HepG2 (cell line): Measurements from ENCODE around the gene LRRN2. TPM values are rescaled to one million over a fixed set of nuclear protein-coding genes. Genes with fewer than 3 reads are reported as not detected.

ENCODE experiments used
- ATAC-seq: fragments of 200-7000 bp; cut with Tn5 transposase; 3 replicates; pipeline ENCODE4 v1.9.1; 2020; ENCODE audit warnings: mild to moderate bottlenecking, moderate library complexity
- BruUV-seq: library from RNA; stranded (reverse); fragments of 400-500 nt; replicated peaks from 2 replicates; lab custom pipeline; 2021; lab: Mats Ljungman, UMichigan
- CTCF ChIA-PET: fragments of 300-600 bp; formaldehyde crosslinking; extraction: SDS; loops from one replicate; lab custom pipeline; 2021; ENCODE audit warnings: low total read pairs, inconsistent platforms, low intra/inter-chr PET ratio; lab: Yijun Ruan, JAX
- POLR2A ChIA-PET: fragments of 350-600 bp; sonication (Branson Sonifier 250); formaldehyde crosslinking; loops from one replicate; lab custom pipeline; 2020; ENCODE audit warnings: antibody characterized with exemption, inconsistent platforms; lab: Yijun Ruan, JAX
- DNase-seq: peaks from one replicate; pipeline ENCODE4 v3.0.0-alpha.2; 2015; ENCODE audit warnings: low spot score
- FAIRE-seq: peaks from 3 replicates; lab custom pipeline; 2011; peaks lifted over from hg19 to GRCh38; lab: Jason Lieb, UNC
- H2AFZ ChIP-seq: one replicate; pipeline ENCODE4 v1.6.1; 2011; ENCODE audit warnings: low read length, inconsistent platforms
- H3K27ac ChIP-seq: fragments of 300-600 bp; 3 replicates; pipeline ENCODE4 v1.8.0; 2011; ENCODE audit warnings: mixed run types, mild to moderate bottlenecking, mixed read lengths, low read length, inconsistent platforms; ENCODE audit not compliant: insufficient read depth; ENCODE audit errors: extremely low read length
- H3K27me3 ChIP-seq, 2 experiments: fragments of 200-600 bp in 1 of 2; 2 replicates in 1 of 2; 3 replicates in 1 of 2; pipeline versions ENCODE4 v1.6.0 to v1.8.0; 2011; ENCODE audit warnings: low read length in 2 of 2, mild to moderate bottlenecking in 2 of 2, moderate library complexity in 2 of 2, inconsistent platforms in 1 of 2; ENCODE audit not compliant: insufficient read depth in 2 of 2, control insufficient read depth in 1 of 2
- H3K36me3 ChIP-seq, 2 experiments: fragments of 200-600 bp in 1 of 2; replicated peaks in 1 of 2; 2 replicates in 1 of 2; 3 replicates in 1 of 2; pipeline versions ENCODE4 v1.5.1 to v1.8.0; 2011; ENCODE audit warnings: low read length in 2 of 2, inconsistent platforms in 1 of 2; ENCODE audit not compliant: insufficient read depth in 2 of 2, control insufficient read depth in 1 of 2
- H3K4me1 ChIP-seq: 2 replicates; pipeline ENCODE4 v1.5.1; 2012; ENCODE audit warnings: low read length, inconsistent platforms; ENCODE audit not compliant: insufficient read depth
- H3K4me2 ChIP-seq: 2 replicates; pipeline ENCODE4 v1.6.0; 2011; ENCODE audit warnings: low read depth, low read length, inconsistent platforms
- H3K4me3 ChIP-seq, 3 experiments: fragments of 200-600 bp in 1 of 3; sonication (generic), shearing (Covaris generic) in 1 of 3; replicated peaks in 1 of 3; 2 replicates each; pipeline ENCODE4 v1.5.1; 2011 to 2016; ENCODE audit warnings: low read length in 3 of 3, inconsistent platforms in 2 of 3, low read depth in 2 of 3, mild to moderate bottlenecking in 2 of 3, control low read depth in 1 of 3, mixed read lengths in 1 of 3; ENCODE audit not compliant: insufficient read depth in 1 of 3
- H3K79me2 ChIP-seq: one replicate; pipeline ENCODE4 v1.6.1; 2011; ENCODE audit warnings: low read length, inconsistent platforms; ENCODE audit not compliant: insufficient read depth
- H3K9ac ChIP-seq: 2 replicates; pipeline ENCODE4 v1.6.0; 2011; ENCODE audit warnings: mild to moderate bottlenecking, low read depth, low read length, inconsistent platforms; ENCODE audit not compliant: insufficient read depth
- H3K9me3 ChIP-seq: 2 replicates; pipeline ENCODE4 v1.5.1; 2012; ENCODE audit warnings: mild to moderate bottlenecking, low read length
- H4K20me1 ChIP-seq: 2 replicates; pipeline ENCODE4 v1.6.0; 2011; ENCODE audit warnings: inconsistent platforms, mild to moderate bottlenecking, low read length, moderate library complexity; ENCODE audit not compliant: insufficient read depth
- ARNT ChIP-seq: fragments of 450-650 bp; IDR thresholded peaks from 2 replicates; pipeline ENCODE4 v1.6.1; 2017
- ASH2L ChIP-seq: fragments of 300-600, 200-600 bp; sonication (generic); IDR thresholded peaks from 2 replicates; pipeline ENCODE4 v1.7.0; 2017; ENCODE audit warnings: low read depth, mild to moderate bottlenecking, moderate library complexity, mixed read lengths, low read length; ENCODE audit not compliant: insufficient read length
- CENPX ChIP-seq: sonication (generic); formaldehyde crosslinking; IDR thresholded peaks from 2 replicates; pipeline ENCODE4 v1.9.0; 2021; ENCODE audit warnings: mild to moderate bottlenecking, missing genetic modification reagents, moderate library complexity
- FIP1L1 ChIP-seq: fragments of 200-400 bp; formaldehyde crosslinking; IDR thresholded peaks from 2 replicates; pipeline ENCODE4 v1.6.1; 2018; ENCODE audit warnings: low read depth, mild to moderate bottlenecking, low read length, moderate library complexity, borderline replicate concordance; ENCODE audit not compliant: insufficient read depth
- HOXA5 ChIP-seq: sonication (generic); formaldehyde crosslinking; IDR thresholded peaks from 2 replicates; pipeline ENCODE4 v1.4.0; 2020; ENCODE audit warnings: missing genetic modification reagents
- ISL2 ChIP-seq: sonication (generic); formaldehyde crosslinking; IDR thresholded peaks from 2 replicates; pipeline ENCODE4 v1.5.0; 2020; ENCODE audit warnings: missing genetic modification reagents
- PHF21A ChIP-seq: sonication (generic); formaldehyde crosslinking; IDR thresholded peaks from 2 replicates; pipeline ENCODE4 v1.5.0; 2020; ENCODE audit warnings: mild to moderate bottlenecking, missing genetic modification reagents
- PPARG ChIP-seq: conservative IDR thresholded peaks from 2 replicates; pipeline ENCODE4 v1.6.1; 2016; ENCODE audit warnings: missing biosample characterization, missing genetic modification reagents
- SNAPC2 ChIP-seq: sonication (generic); formaldehyde crosslinking; IDR thresholded peaks from 2 replicates; pipeline ENCODE4 v1.8.1; 2022; ENCODE audit warnings: mild to moderate bottlenecking, missing genetic modification reagents
- ZNF777 ChIP-seq: sonication (generic); formaldehyde crosslinking; IDR thresholded peaks from 2 replicates; pipeline ENCODE4 v1.4.0; 2020; ENCODE audit warnings: missing genetic modification reagents
- WGBS: methylation state at CpG from one replicate; pipeline ENCODE4 v1.1.6; 2017; ENCODE audit warnings: low lambda C conversion rate; 5-methylcytosine and 5-hydroxymethylcytosine counted together
- in situ Hi-C: cut with HindIII; loops from 2 replicates; pipeline ENCODE4 v1.10.0; 2017; ENCODE audit warnings: low pct_unique_long_range_greater_than_20kb; ENCODE audit not compliant: extremely low pct_ligation_motif_present
- intact Hi-C: fragments of 100-400 bp; cut with micrococcal nuclease; formaldehyde crosslinking; loops from one replicate; pipeline ENCODE4 v1.10.0; 2022; ENCODE audit not compliant: unreplicated experiment
- polyA plus RNA-seq, 8 experiments: library from polyadenylated mRNA; depleted of rRNA in 3 of 8; stranded (reverse) in 7 of 8; unstranded in 1 of 8; fragments of >200 nt; fragmentation: Illumina TruSeq in 4 of 8; extraction: Trizol in 4 of 8; gene quantifications; 2 replicates each; pipeline versions ENCODE4 v1.2.1 to v1.2.3, GENCODE V29; 2011 to 2016; ENCODE audit warnings: low read depth in 4 of 8, missing spikeins in 1 of 8, mixed read lengths in 1 of 8; ENCODE audit not compliant: insufficient read depth in 1 of 8
- total RNA-seq, 5 experiments: library from RNA; depleted of rRNA; stranded (reverse); fragments of >200 nt; fragmentation: Illumina TruSeq; extraction: Trizol; gene quantifications; 2 replicates each; pipeline ENCODE4 v1.2.3, GENCODE V29; 2016; ENCODE audit warnings: low read depth in 1 of 5
- TF ChIP-seq, protein P1 (sequence below): IDR thresholded peaks from 2 replicates; pipeline ENCODE4 v1.6.1; 2016; ENCODE audit warnings: missing compliant biosample characterization, missing genetic modification reagents, borderline replicate concordance

Gene LRRN2
- total and polyA plus RNA-seq, 2 of the 13 experiments (the other 11 are each of a cell fraction or from before 2014, with no cell fraction given), result not detected

DNA sequence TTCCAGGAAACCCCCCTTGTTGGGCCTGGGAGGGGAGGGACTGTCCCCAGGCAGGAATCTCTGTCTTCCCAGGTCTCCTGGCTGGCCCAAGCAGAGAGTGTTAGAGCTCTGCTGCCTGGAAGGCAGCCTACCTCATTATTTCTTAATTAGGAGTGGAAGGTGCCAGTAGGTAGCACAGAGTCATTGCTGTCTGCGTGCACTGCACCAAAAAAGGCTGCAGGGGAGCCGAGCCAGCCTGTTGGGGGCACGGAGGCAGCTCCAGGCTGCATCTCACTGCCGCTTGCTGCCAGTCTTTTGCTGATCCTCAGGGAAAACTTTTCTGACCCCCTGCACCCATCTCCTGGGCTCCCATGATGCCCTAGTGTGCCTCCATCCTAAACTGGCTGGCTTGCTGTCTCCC, 58.1 kb downstream of the LRRN2 start (continued):
- TF ChIP-seq, protein P1, sequence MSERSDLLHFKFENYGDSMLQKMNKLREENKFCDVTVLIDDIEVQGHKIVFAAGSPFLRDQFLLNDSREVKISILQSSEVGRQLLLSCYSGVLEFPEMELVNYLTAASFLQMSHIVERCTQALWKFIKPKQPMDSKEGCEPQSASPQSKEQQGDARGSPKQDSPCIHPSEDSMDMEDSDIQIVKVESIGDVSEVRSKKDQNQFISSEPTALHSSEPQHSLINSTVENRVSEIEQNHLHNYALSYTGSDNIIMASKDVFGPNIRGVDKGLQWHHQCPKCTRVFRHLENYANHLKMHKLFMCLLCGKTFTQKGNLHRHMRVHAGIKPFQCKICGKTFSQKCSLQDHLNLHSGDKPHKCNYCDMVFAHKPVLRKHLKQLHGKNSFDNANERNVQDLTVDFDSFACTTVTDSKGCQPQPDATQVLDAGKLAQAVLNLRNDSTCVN (CRISPR knock-in tag), result no peak
- TF ChIP-seq ZNF777 (CRISPR knock-in tag) (no peak), PHF21A (no peak), CENPX (CRISPR knock-in tag) (no peak), HOXA5 (CRISPR knock-in tag) (no peak), ASH2L (no peak), SNAPC2 (CRISPR knock-in tag) (no peak), ISL2 (no peak)
- TF ChIP-seq, all 625 proteins: peak for 0

DNA sequence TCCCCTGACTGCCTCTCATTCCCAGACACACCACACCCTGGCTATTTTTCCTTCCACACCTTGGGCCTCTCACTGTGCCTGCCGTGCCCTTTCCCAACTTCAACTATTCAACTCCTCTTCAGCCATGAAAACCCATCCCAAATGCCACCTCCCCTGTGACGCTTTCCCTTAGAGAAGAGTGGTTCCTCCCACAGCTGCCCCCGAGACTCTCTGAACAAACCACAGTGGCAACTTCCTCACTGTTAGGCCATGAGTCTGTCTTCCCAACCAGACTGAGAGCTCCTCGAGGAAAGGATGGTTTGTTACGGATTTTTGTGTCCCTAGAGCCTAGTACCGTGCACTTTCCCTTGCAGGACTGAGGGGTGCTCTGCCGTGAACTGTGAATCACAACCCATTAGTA, 59.2 kb downstream of the LRRN2 start:
- H3K27ac ChIP-seq, result no peak overlapping the region
- H3K9ac ChIP-seq, result no peak overlapping the region
- WGBS, result 43% methylated on average over 7 of the region's 7 CpGs
- TF ChIP-seq ARNT (no peak), FIP1L1 (no peak), PPARG (CRISPR knock-in tag) (no peak)
- TF ChIP-seq, all 625 proteins: peak for 0
- no peaks in the 10 kb centered on the region for H3K36me3 ChIP-seq
- H3K4me3 ChIP-seq, result no peak overlapping the region
- no peak overlapping the region for H2AFZ ChIP-seq
- no TSS peak for BruUV-seq
- intact Hi-C loops, result no loop called here
- H3K4me1 ChIP-seq, result peaks cover 25% of the 10 kb centered on the region
- DNase-seq (no peak), ATAC-seq (no peak), FAIRE-seq (no peak)
- no peaks in the 10 kb centered on the region for H3K9me3 ChIP-seq
- H3K27me3 ChIP-seq, result peaks cover 4 to 25% of the 10 kb centered on the region in 2 experiments; a peak in 4 of 5 replicates
- H3K79me2 ChIP-seq, result no peaks in the 10 kb centered on the region
- CTCF ChIA-PET, result no interaction called here
- POLR2A ChIA-PET, result no interaction called here
- H3K4me2 ChIP-seq, result no peak overlapping the region
- in situ Hi-C loops, result no loop called here
- H4K20me1 ChIP-seq, result no peaks in the 10 kb centered on the region
